K562 (cell line): ENCODE data around the gene SLC2A13. TPM values are rescaled to one million over a fixed set of nuclear protein-coding genes. Genes with fewer than 3 reads are reported as not detected.

Experiments
- ATAC-seq: fragments of 200-7000 bp; cut with Tn5 transposase; 3 replicates; pipeline ENCODE4 v1.9.1; 2020; ENCODE audit warnings: moderate library complexity
- BruUV-seq: library from RNA; stranded (reverse); fragments of 400-500 nt; replicated peaks from 2 replicates; lab custom pipeline; 2021; lab: Mats Ljungman, UMichigan
- CTCF ChIA-PET: fragments of 300-600 bp; formaldehyde crosslinking; extraction: SDS; loops from one replicate; lab custom pipeline; 2021; ENCODE audit warnings: low intra/inter-chr PET ratio; lab: Yijun Ruan, JAX
- POLR2A ChIA-PET: fragments of 300-600, 350-650 bp; sonication (Branson Sonifier 250); formaldehyde crosslinking; extraction: SDS; loops from one replicate; lab custom pipeline; 2021; ENCODE audit warnings: antibody characterized with exemption, inconsistent platforms; lab: Yijun Ruan, JAX
- DNase-seq, 4 experiments: peaks; one replicate each; pipeline versions ENCODE4 v3.0.0 to v3.0.0-alpha.2; 2011 to 2018; ENCODE audit warnings: low spot score in 3 of 4, mixed read lengths in 3 of 4; ENCODE audit errors: extremely low read depth in 1 of 4
- FAIRE-seq: peaks from 2 replicates; lab custom pipeline; 2011; peaks lifted over from hg19 to GRCh38; lab: Jason Lieb, UNC
- H2AFZ ChIP-seq: 2 replicates; pipeline ENCODE4 v1.6.0; 2011; ENCODE audit warnings: low read depth, low read length, control low read depth, inconsistent platforms
- H3K27ac ChIP-seq: fragments of 200-600 bp; 3 replicates; pipeline ENCODE4 v1.8.0; 2011; ENCODE audit warnings: low read depth, mild to moderate bottlenecking, control low read depth, inconsistent platforms, low read length, moderate library complexity, mixed read lengths; ENCODE audit errors: extremely low read depth
- H3K27me3 ChIP-seq, 2 experiments: fragments of 300-600 bp in 1 of 2; 2 replicates in 1 of 2; 3 replicates in 1 of 2; pipeline versions ENCODE4 v1.6.0 to v1.8.0; 2011; ENCODE audit warnings: inconsistent platforms in 2 of 2, low read length in 2 of 2, mild to moderate bottlenecking in 1 of 2, mixed read lengths in 1 of 2, moderate library complexity in 1 of 2; ENCODE audit not compliant: control insufficient read depth in 2 of 2, insufficient read depth in 2 of 2
- H3K36me3 ChIP-seq: fragments of 300-600 bp; 3 replicates; pipeline ENCODE4 v1.8.0; 2011; ENCODE audit warnings: mild to moderate bottlenecking, low read length, inconsistent platforms; ENCODE audit not compliant: control insufficient read depth, insufficient read depth
- H3K4me1 ChIP-seq, 2 experiments: fragments of 200-600 bp in 1 of 2; replicated peaks in 1 of 2; 2 replicates in 1 of 2; 3 replicates in 1 of 2; pipeline versions ENCODE4 v1.5.1 to v1.8.0; 2011; ENCODE audit warnings: inconsistent platforms in 2 of 2, low read length in 2 of 2, mild to moderate bottlenecking in 1 of 2, mixed read lengths in 1 of 2, moderate library complexity in 1 of 2; ENCODE audit not compliant: control insufficient read depth in 2 of 2, insufficient read depth in 2 of 2
- H3K4me2 ChIP-seq: 2 replicates; pipeline ENCODE4 v1.6.1; 2011; ENCODE audit warnings: low read length, control low read depth, inconsistent platforms, mixed read lengths; ENCODE audit not compliant: insufficient read depth
- H3K4me3 ChIP-seq: fragments of 200-600 bp; sonication (generic), shearing (Covaris generic); 2 replicates; pipeline ENCODE4 v1.5.1; 2016; ENCODE audit warnings: control low read depth, inconsistent platforms
- H3K79me2 ChIP-seq: fragments of 200-600 bp; 3 replicates; pipeline ENCODE4 v1.8.0; 2011; ENCODE audit warnings: low read length, inconsistent platforms; ENCODE audit not compliant: control insufficient read depth, insufficient read depth
- H3K9ac ChIP-seq, 2 experiments: 2 replicates each; pipeline versions ENCODE4 v1.6.0 to v1.6.1; 2011; ENCODE audit warnings: low read depth in 2 of 2, low read length in 2 of 2, control low read depth in 1 of 2, inconsistent platforms in 1 of 2, mild to moderate bottlenecking in 1 of 2, mixed read lengths in 1 of 2; ENCODE audit not compliant: insufficient read depth in 1 of 2
- H3K9me1 ChIP-seq: one replicate; pipeline ENCODE4 v1.6.0; 2011; ENCODE audit warnings: inconsistent platforms, mild to moderate bottlenecking, low read length, moderate library complexity; ENCODE audit not compliant: control insufficient read depth, insufficient read depth
- H3K9me3 ChIP-seq: replicated peaks from 2 replicates; pipeline ENCODE4 v1.5.1; 2011; ENCODE audit warnings: low read depth, low read length, inconsistent platforms; ENCODE audit not compliant: control insufficient read depth, insufficient read depth
- H4K20me1 ChIP-seq: replicated peaks from 2 replicates; pipeline ENCODE4 v1.6.1; 2011; ENCODE audit warnings: low read length, inconsistent platforms, mixed read lengths; ENCODE audit not compliant: control insufficient read depth, insufficient read depth
- BACH1 ChIP-seq: fragments of 200-800 bp; sonication (Bioruptor generic); IDR thresholded peaks from 2 replicates; pipeline ENCODE4 v1.6.1; 2016; ENCODE audit warnings: missing genetic modification characterization, missing compliant biosample characterization
- CBFB ChIP-seq: sonication (generic); formaldehyde crosslinking; IDR thresholded peaks from 2 replicates; pipeline ENCODE4 v1.4.0; 2020; ENCODE audit warnings: mild to moderate bottlenecking, missing genetic modification reagents
- DLX4 ChIP-seq: fragments of 250-450 bp; sonication (Bioruptor Pico); IDR thresholded peaks from 2 replicates; pipeline ENCODE4 v1.6.1; 2021; ENCODE audit warnings: mild to moderate bottlenecking
- ELK1 ChIP-seq: sonication (generic); formaldehyde crosslinking; IDR thresholded peaks from 2 replicates; pipeline ENCODE4 v1.8.1; 2022; ENCODE audit warnings: missing genetic modification reagents
- HMGN3 ChIP-seq: IDR thresholded peaks from 2 replicates; pipeline ENCODE4 v1.6.1; 2011; ENCODE audit warnings: borderline replicate concordance, low read depth, mild to moderate bottlenecking, mixed read lengths, low read length; ENCODE audit not compliant: insufficient read length; ENCODE audit errors: extremely low read depth
- JUNB ChIP-seq: fragments of 450-650 bp; formaldehyde crosslinking; conservative IDR thresholded peaks from 2 replicates; pipeline ENCODE4 v1.4.0; 2020; ENCODE audit warnings: mild to moderate bottlenecking
- KDM1A ChIP-seq, 2 experiments: fragments of 450-650 bp; IDR thresholded peaks; 2 replicates each; pipeline ENCODE4 v1.6.1; 2016; ENCODE audit warnings: mild to moderate bottlenecking in 2 of 2
- MCM2 ChIP-seq: fragments of 450-650 bp; IDR thresholded peaks from 2 replicates; pipeline ENCODE4 v1.6.1; 2017; ENCODE audit warnings: low read depth, mild to moderate bottlenecking
- MECOM ChIP-seq: fragments of 250-450 bp; sonication (Bioruptor Pico); IDR thresholded peaks from 2 replicates; pipeline ENCODE4 v1.8.0; 2022; ENCODE audit warnings: inconsistent platforms
- MEIS2 ChIP-seq: fragments of 450-650 bp; IDR thresholded peaks from 2 replicates; pipeline ENCODE4 v1.6.1; 2014; ENCODE audit warnings: mild to moderate bottlenecking; ENCODE audit not compliant: partially characterized antibody
- PBX2 ChIP-seq, 2 experiments: IDR thresholded peaks in 1 of 2; conservative IDR thresholded peaks in 1 of 2; 2 replicates each; pipeline ENCODE4 v1.6.1; 2016; ENCODE audit warnings: low read depth in 2 of 2, mild to moderate bottlenecking in 1 of 2, missing compliant biosample characterization in 1 of 2, missing genetic modification characterization in 1 of 2, moderate library complexity in 1 of 2
- RCOR1 ChIP-seq, 2 experiments: IDR thresholded peaks; 2 replicates each; pipeline ENCODE4 v1.6.1; 2012; ENCODE audit warnings: low read depth in 2 of 2, low read length in 2 of 2, borderline replicate concordance in 1 of 2, improper control_type of control experiment in 1 of 2
- SPI1 ChIP-seq: IDR thresholded peaks from 2 replicates; pipeline ENCODE4 v1.6.1; 2011; ENCODE audit warnings: low read depth, low read length, control low read depth, borderline replicate concordance
- ZNF324 ChIP-seq: fragments of 250-450 bp; sonication (Bioruptor Pico); IDR thresholded peaks from 2 replicates; pipeline ENCODE4 v1.4.0; 2020; ENCODE audit warnings: mild to moderate bottlenecking
- ZNF589 ChIP-seq: fragments of 200-800 bp; sonication (Bioruptor generic); IDR thresholded peaks from 2 replicates; pipeline ENCODE4 v1.6.1; 2016; ENCODE audit warnings: low read depth, missing genetic modification characterization, missing compliant biosample characterization
- WGBS: fragments of 100-300 bp; shearing (Covaris generic); methylation state at CpG from one replicate; pipeline ENCODE4 v1.1.6; 2016; ENCODE audit warnings: low coverage, mixed read lengths; ENCODE audit not compliant: insufficient coverage; ENCODE audit errors: missing lambda C conversion rate; 5-methylcytosine and 5-hydroxymethylcytosine counted together
- in situ Hi-C: fragments of 300-500 bp; cut with MboI; formaldehyde crosslinking; loops from 4 replicates; pipeline ENCODE4 v1.15.0; 2018; ENCODE audit warnings: inconsistent platforms, mixed read lengths
- intact Hi-C: fragments of 100-400 bp; cut with micrococcal nuclease; formaldehyde crosslinking; loops from 2 replicates; pipeline ENCODE4 v1.14.2; 2022
- polyA plus RNA-seq, 8 experiments: library from polyadenylated mRNA; depleted of rRNA in 4 of 8; stranded (reverse) in 5 of 8; unstranded in 3 of 8; fragments of >200 nt; fragmentation: Nextera tagmentation in 2 of 8; fragmentation: Illumina TruSeq in 1 of 8; extraction: Ambion mirVana in 2 of 8; extraction: Trizol in 1 of 8; gene quantifications; 2 replicates each; pipeline versions ENCODE4 v1.2.1 to v1.2.3, GENCODE V29; 2011 to 2014; ENCODE audit warnings: inconsistent platforms in 1 of 8, missing spikeins in 1 of 8
- total RNA-seq, 7 experiments: library from RNA; depleted of rRNA in 6 of 7; stranded (reverse); fragments of >200 nt in 6 of 7; fragmentation: Illumina TruSeq in 2 of 7; extraction: Trizol in 2 of 7; gene quantifications; 2 replicates each; pipeline versions ENCODE4 v1.2.1 to v1.2.3, GENCODE V29; 2011 to 2021; ENCODE audit warnings: low replicate concordance in 1 of 7

Gene SLC2A13
- total and polyA plus RNA-seq, 9 of the 15 experiments (the other 6 are each of a cell fraction or from before 2014, with no cell fraction given): 1.7 to 12.4 (median 9.0) TPM

- TF ChIP-seq ZNF324: no peak
- no peak for TF ChIP-seq ELK1
- no peak for TF ChIP-seq MCM2
- TF ChIP-seq BACH1 (tag): no peak
- no peak for TF ChIP-seq CBFB (CRISPR knock-in tag)
- TF ChIP-seq HMGN3: no peak
- no peak for TF ChIP-seq DLX4
- TF ChIP-seq ZNF589: no peak
- TF ChIP-seq JUNB (CRISPR knock-in tag): no peak
Measured at GRCh38 chr12:39937119-39937518, 168.8 kb downstream of the SLC2A13 start (continued).

- WGBS: 38% methylated on average over 2 of the region's 2 CpGs
- DNase-seq (no peak), ATAC-seq (no peak), FAIRE-seq (no peak)
- Histone ChIP-seq H3K9ac (no peak overlapping the region), H3K4me2 (no peak overlapping the region), H3K4me1 (peaks cover 0 to 10% of the 10 kb centered on the region in 2 experiments; a peak in 2 of 5 replicates), H2AFZ (no peak overlapping the region), H3K27ac (no peak overlapping the region), H3K4me3 (no peak overlapping the region), H3K79me2 (no peaks in the 10 kb centered on the region; the same call in 2 of the 3 replicates), H4K20me1 (no peaks in the 10 kb centered on the region), H3K36me3 (no peaks in the 10 kb centered on the region), H3K27me3 (no peaks in the 10 kb centered on the region), H3K9me3 (no peaks in the 10 kb centered on the region), H3K9me1 (no peaks in the 10 kb centered on the region)
- in situ Hi-C loops (no loop called here), intact Hi-C loops (no loop called here)
- ChIA-PET POLR2A (no interaction called here), CTCF (no interaction called here)
- BruUV-seq: no TSS peak
- TF ChIP-seq SPI1: no peak
- TF ChIP-seq PBX2 (CRISPR knock-in tag; IDR thresholded peaks at IDR 0.05; ENCODE audit: low read depth): no peak
- peak; percentile 80 for TF ChIP-seq PBX2 (tag; conservative IDR thresholded peaks at IDR 0.05; ENCODE audit: low read depth)
- 0 out of 4 replicates have a peak, but pooled peaks of 1 of the 2 experiments have one; percentile 16 for TF ChIP-seq KDM1A (IDR thresholded peaks at IDR 0.05)
- peak in 1 of 2 experiments; percentile 42; a peak in 1 of 4 replicates for TF ChIP-seq RCOR1 (IDR thresholded peaks at IDR 0.05; ENCODE audit: borderline replicate concordance in 1 of 2, low read depth in 2 of 2, low read length in 2 of 2)
- TF ChIP-seq MEIS2: peak; percentile 88
- TF ChIP-seq MECOM (CRISPR knock-in tag): no peak
Measured at GRCh38 chr12:39935839-39936238, 170.0 kb downstream of the SLC2A13 start.
